KG1 (cell line): ENCODE results near the gene CTNNBIP1.

ENCODE experiments used
- DNase-seq: peaks from one replicate; lab custom pipeline; 2025; lab: John Stamatoyannopoulos, UW

CTNNBIP1 gene

GRCh38 chr1:9877962-9878361 is 32.1 kb downstream of the CTNNBIP1 start:
- DNase-seq: no peak

- no peak for DNase-seq
These were observed 34.5 kb downstream of the CTNNBIP1 start for GRCh38 chr1:9875636-9876000.

GRCh38 chr1:9874959-9875635 is 35.0 kb downstream of the CTNNBIP1 start:
- peak; percentile 66 for DNase-seq

GRCh38 chr1:9874412-9874811 is 35.7 kb downstream of the CTNNBIP1 start:
- DNase-seq: no peak

GRCh38 chr1:9873992-9874391 is 36.1 kb downstream of the CTNNBIP1 start:
- no peak for DNase-seq

GRCh38 chr1:9873385-9873784 is 36.7 kb downstream of the CTNNBIP1 start:
- DNase-seq: no peak

GRCh38 chr1:9872430-9873165 is 37.5 kb downstream of the CTNNBIP1 start:
- DNase-seq: no peak

- DNase-seq: no peak
These were observed 38.2 kb downstream of the CTNNBIP1 start for GRCh38 chr1:9871707-9872425.

- no peak for DNase-seq
These were observed 39.0 kb downstream of the CTNNBIP1 start for GRCh38 chr1:9871021-9871420.

GRCh38 chr1:9870572-9870971 is 39.5 kb downstream of the CTNNBIP1 start:
- DNase-seq: no peak

- DNase-seq: no peak
These were observed 40.2 kb downstream of the CTNNBIP1 start for GRCh38 chr1:9869831-9870251.

GRCh38 chr1:9868244-9868590 is 41.9 kb downstream of the CTNNBIP1 start:
- DNase-seq: no peak

- DNase-seq: peak; percentile 60
These were observed 42.4 kb downstream of the CTNNBIP1 start for GRCh38 chr1:9867408-9868243.

- DNase-seq: no peak
These were observed 43.2 kb downstream of the CTNNBIP1 start for GRCh38 chr1:9866836-9867235.

- DNase-seq: no peak
These were observed 44.3 kb downstream of the CTNNBIP1 start for GRCh38 chr1:9865724-9866123.

- DNase-seq: no peak
These were observed 46.7 kb downstream of the CTNNBIP1 start for GRCh38 chr1:9863371-9863770.

GRCh38 chr1:9861360-9861759 is 48.7 kb downstream of the CTNNBIP1 start:
- DNase-seq: no peak

- no peak for DNase-seq
These were observed 49.2 kb downstream of the CTNNBIP1 start for GRCh38 chr1:9860887-9861286.

GRCh38 chr1:9859281-9860014 is 50.6 kb downstream of the CTNNBIP1 start:
- DNase-seq: no peak

- no peak for DNase-seq
These were observed 51.6 kb downstream of the CTNNBIP1 start for GRCh38 chr1:9858293-9859035.

- no peak for DNase-seq
These were observed 54.9 kb downstream of the CTNNBIP1 start for GRCh38 chr1:9855186-9855585.
